GM12878 (cell line): Measurements from ENCODE around the gene HMGCL. TPM values are rescaled to one million over a fixed set of nuclear protein-coding genes. Genes with fewer than 3 reads are reported as not detected.

Experiments
- BACH1 ChIP-seq: fragments of 450-650 bp; IDR thresholded peaks from 2 replicates; pipeline ENCODE4 v1.6.1; 2017; ENCODE audit warnings: mild to moderate bottlenecking, borderline replicate concordance
- BCL3 ChIP-seq: IDR thresholded peaks from 2 replicates; pipeline ENCODE4 v1.6.1; 2011; ENCODE audit warnings: borderline replicate concordance, low read depth, mild to moderate bottlenecking, moderate library complexity, low read length; ENCODE audit not compliant: insufficient read depth, poor library complexity, severe bottlenecking
- BCLAF1 ChIP-seq: fragments of 450-650 bp; IDR thresholded peaks from 2 replicates; pipeline ENCODE4 v1.6.1; 2017; ENCODE audit warnings: antibody characterized with exemption, mild to moderate bottlenecking, moderate library complexity
- CEBPB ChIP-seq, 2 experiments: fragments of 150-350 bp in 1 of 2; IDR thresholded peaks; 2 replicates each; pipeline ENCODE4 v1.6.1; 2012 to 2014; ENCODE audit warnings: low read depth in 2 of 2, low read length in 2 of 2, borderline replicate concordance in 1 of 2, inconsistent platforms in 1 of 2
- CHD1 ChIP-seq: IDR thresholded peaks from 2 replicates; pipeline ENCODE4 v1.6.1; 2012; ENCODE audit warnings: low read depth, low read length, improper control_type of control experiment
- E2F4 ChIP-seq: IDR thresholded peaks from 2 replicates; pipeline ENCODE4 v1.6.1; 2012; ENCODE audit warnings: low read depth, low read length, improper control_type of control experiment
- IRF4 ChIP-seq: IDR thresholded peaks from 2 replicates; pipeline ENCODE4 v1.6.1; 2011; ENCODE audit warnings: low read depth, low read length
- KDM1A ChIP-seq: fragments of 200-600 bp; sonication (generic); IDR thresholded peaks from 2 replicates; pipeline ENCODE4 v1.6.1; 2016; ENCODE audit warnings: borderline replicate concordance
- MYB ChIP-seq: fragments of 150-350 bp; IDR thresholded peaks from 2 replicates; pipeline ENCODE4 v1.6.1; 2014; ENCODE audit warnings: mild to moderate bottlenecking, low read depth, low read length, borderline replicate concordance
- NBN ChIP-seq: fragments of 450-650 bp; IDR thresholded peaks from 2 replicates; pipeline ENCODE4 v1.6.1; 2016
- NFIC ChIP-seq: IDR thresholded peaks from 2 replicates; pipeline ENCODE4 v1.6.1; 2012; ENCODE audit warnings: low read depth, mild to moderate bottlenecking, inconsistent platforms, low read length, moderate library complexity
- NFYA ChIP-seq: IDR thresholded peaks from 2 replicates; pipeline ENCODE4 v1.6.1; 2011; ENCODE audit warnings: low read depth, mild to moderate bottlenecking, low read length, improper control_type of control experiment, borderline replicate concordance
- NR2C1 ChIP-seq: fragments of 450-650 bp; IDR thresholded peaks from 2 replicates; pipeline ENCODE4 v1.6.1; 2017; ENCODE audit warnings: antibody characterized with exemption, mild to moderate bottlenecking, moderate library complexity
- NRF1 ChIP-seq: conservative IDR thresholded peaks from 2 replicates; pipeline ENCODE4 v1.6.1; 2011; ENCODE audit warnings: mild to moderate bottlenecking, low read depth, low read length, improper control_type of control experiment
- RAD21 ChIP-seq: IDR thresholded peaks from 2 replicates; pipeline ENCODE4 v1.6.1; 2011; ENCODE audit warnings: mild to moderate bottlenecking, low read depth, low read length, moderate library complexity; ENCODE audit not compliant: insufficient read depth
- SRF ChIP-seq, 2 experiments: IDR thresholded peaks; 2 replicates each; pipeline ENCODE4 v1.6.1; 2011; ENCODE audit warnings: low read depth in 2 of 2, low read length in 2 of 2, mild to moderate bottlenecking in 1 of 2, moderate library complexity in 1 of 2
- TCF3 ChIP-seq: IDR thresholded peaks from 2 replicates; pipeline ENCODE4 v1.6.1; 2012; ENCODE audit warnings: low read depth, mild to moderate bottlenecking, low read length, borderline replicate concordance; ENCODE audit not compliant: insufficient read depth
- ZBED1 ChIP-seq: IDR thresholded peaks from 2 replicates; pipeline ENCODE4 v1.6.1; 2016; ENCODE audit warnings: borderline replicate concordance
- ZNF687 ChIP-seq: fragments of 450-650 bp; IDR thresholded peaks from 2 replicates; pipeline ENCODE4 v1.6.1; 2017; ENCODE audit warnings: mild to moderate bottlenecking, moderate library complexity
- polyA plus RNA-seq, 11 experiments: library from polyadenylated mRNA; depleted of rRNA in 4 of 11; unstranded in 6 of 11; stranded (reverse) in 5 of 11; fragments of >200 nt; fragmentation: Nextera tagmentation in 4 of 11; fragmentation: Illumina TruSeq in 1 of 11; extraction: Ambion mirVana in 4 of 11; extraction: Trizol in 1 of 11; gene quantifications; 1 replicate in 1 of 11; 2 replicates in 10 of 11; pipeline versions ENCODE4 v1.2.1 to v1.2.3, GENCODE V29; 2011 to 2016; ENCODE audit warnings: inconsistent platforms in 2 of 11, missing spikeins in 2 of 11, low read depth in 1 of 11
- total RNA-seq, 4 experiments: library from RNA; depleted of rRNA in 3 of 4; stranded (reverse); fragments of >200 nt in 3 of 4; fragmentation: Illumina TruSeq in 1 of 4; extraction: Trizol in 1 of 4; gene quantifications; 2 replicates each; pipeline versions ENCODE4 v1.2.1 to v1.2.3, GENCODE V29; 2013 to 2021

HMGCL gene
- total and polyA plus RNA-seq, 10 of the 15 experiments (the other 5 are each of a cell fraction or from before 2014, with no cell fraction given), result 29.4 to 127 (median 36.4) TPM

GRCh38 chr1:23777979-23778814 is 47.0 kb downstream of the HMGCL start, which contains the start of gene PITHD1 (continued):
- TF ChIP-seq BCLAF1, result no peak
- TF ChIP-seq NR2C1, result peak; percentile 14
- no peak for TF ChIP-seq NFYA
- no peak for TF ChIP-seq CEBPB (IDR thresholded peaks at IDR 0.05; ENCODE audit: borderline replicate concordance in 1 of 2, low read depth in 2 of 2, low read length in 2 of 2)
- TF ChIP-seq SRF (IDR thresholded peaks at IDR 0.05; ENCODE audit: low read depth in 2 of 2, low read length in 2 of 2), result peak in 1 of 2 experiments; percentile 64; a peak in 1 of 4 replicates
- TF ChIP-seq MYB, result no peak
- TF ChIP-seq IRF4, result no peak
- TF ChIP-seq RAD21, result no peak
- no peak for TF ChIP-seq NFIC
- TF ChIP-seq KDM1A, result no peak
- TF ChIP-seq ZBED1, result no peak
- TF ChIP-seq CHD1, result no peak
- no peak for TF ChIP-seq TCF3
- TF ChIP-seq BACH1, result peak; percentile 85
- 0 out of 2 replicates have a peak, but pooled peaks have one; percentile 36 for TF ChIP-seq ZNF687
- TF ChIP-seq BCL3, result no peak
- peak; percentile 53 for TF ChIP-seq NRF1
- TF ChIP-seq NBN, result no peak; the same call in 1 of the 2 replicates
- 0 out of 2 replicates have a peak, but pooled peaks have one; percentile 15 for TF ChIP-seq E2F4
